ENCODE results near the gene GLRA1. TPM values are rescaled to one million over a fixed set of nuclear protein-coding genes. Genes with fewer than 3 reads are reported as not detected.

Gene GLRA1
- polyA plus RNA-seq, 3 donors: not detected

DNA sequence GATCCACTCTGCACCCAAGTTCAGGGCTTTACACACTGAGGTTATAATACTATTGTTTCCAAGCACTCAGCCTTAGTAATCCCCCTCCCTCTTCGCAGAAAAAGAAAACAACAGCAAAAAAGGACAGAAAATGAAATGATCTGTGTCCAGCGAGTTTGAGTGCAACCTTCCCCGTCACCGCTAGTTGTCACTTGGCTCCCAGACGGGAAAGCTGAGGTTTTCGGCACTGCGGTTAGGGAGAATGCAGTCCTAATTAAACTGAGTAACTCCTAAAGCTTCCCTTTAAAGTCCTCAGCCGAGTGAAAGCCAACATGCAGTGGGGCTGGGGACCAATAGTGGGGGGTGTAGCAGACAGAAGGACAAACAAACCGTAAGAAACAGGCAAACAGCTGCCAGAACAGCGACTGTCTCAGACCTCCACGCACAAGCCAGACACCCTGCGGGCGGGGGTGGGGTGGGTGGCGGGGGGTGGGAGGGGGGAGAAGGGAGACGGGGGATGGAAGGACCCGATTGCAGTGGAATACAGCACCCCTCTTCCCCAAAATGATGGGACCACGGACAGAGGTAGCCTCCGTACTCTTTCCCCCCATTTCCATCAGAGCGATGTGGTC is 680 bp downstream of the GLRA1 start:
- peak overlapping the region in 1 of 7 donors; percentile 77 for H3K27ac Mint-ChIP-seq
- Histone ChIP-seq H2AFZ (ENCODE audit: insufficient read depth, low read depth, low read length, poor library complexity, severe bottlenecking) (no peak overlapping the region), H3K27me3 (ENCODE audit: control insufficient read depth in 2 of 2, insufficient read depth in 2 of 2, low read length in 2 of 2) (peaks cover 2 to 20% of the 10 kb centered on the region in 2 donors), H3K4me2 (replicated peaks; ENCODE audit: extremely low read depth, low read length, poor library complexity, severe bottlenecking) (no peak overlapping the region), H3K79me2 (ENCODE audit: insufficient read depth, low read length) (no peaks in the 10 kb centered on the region), H3K27ac (ENCODE audit: low read depth in 1 of 2, low read length in 2 of 2) (no peak overlapping the region), H3K9ac (ENCODE audit: insufficient read depth, low read length, poor library complexity, severe bottlenecking) (no peak overlapping the region), H3K4me3 (replicated peaks in 1 of 3; ENCODE audit: low read depth in 2 of 3, low read length in 3 of 3) (no peak overlapping the region), H3K9me3 (replicated peaks in 1 of 2; ENCODE audit: control insufficient read depth in 1 of 2, insufficient read depth in 1 of 2, low read length in 2 of 2) (peaks cover 0 to 6% of the 10 kb centered on the region in 2 donors), H4K20me1 (ENCODE audit: insufficient read depth, low read length) (no peaks in the 10 kb centered on the region), H3K4me1 (ENCODE audit: control insufficient read depth in 1 of 2, insufficient read depth in 2 of 2, low read length in 2 of 2) (no peaks in the 10 kb centered on the region), H3K36me3 (replicated peaks in 1 of 2; ENCODE audit: control insufficient read depth in 1 of 2, insufficient read depth in 2 of 2, low read length in 2 of 2) (no peaks in the 10 kb centered on the region)
- H3K9me3 Mint-ChIP-seq: peaks cover 0 to 8% (median 3%) of the 10 kb centered on the region in 7 donors
- TF ChIP-seq, protein P1, sequence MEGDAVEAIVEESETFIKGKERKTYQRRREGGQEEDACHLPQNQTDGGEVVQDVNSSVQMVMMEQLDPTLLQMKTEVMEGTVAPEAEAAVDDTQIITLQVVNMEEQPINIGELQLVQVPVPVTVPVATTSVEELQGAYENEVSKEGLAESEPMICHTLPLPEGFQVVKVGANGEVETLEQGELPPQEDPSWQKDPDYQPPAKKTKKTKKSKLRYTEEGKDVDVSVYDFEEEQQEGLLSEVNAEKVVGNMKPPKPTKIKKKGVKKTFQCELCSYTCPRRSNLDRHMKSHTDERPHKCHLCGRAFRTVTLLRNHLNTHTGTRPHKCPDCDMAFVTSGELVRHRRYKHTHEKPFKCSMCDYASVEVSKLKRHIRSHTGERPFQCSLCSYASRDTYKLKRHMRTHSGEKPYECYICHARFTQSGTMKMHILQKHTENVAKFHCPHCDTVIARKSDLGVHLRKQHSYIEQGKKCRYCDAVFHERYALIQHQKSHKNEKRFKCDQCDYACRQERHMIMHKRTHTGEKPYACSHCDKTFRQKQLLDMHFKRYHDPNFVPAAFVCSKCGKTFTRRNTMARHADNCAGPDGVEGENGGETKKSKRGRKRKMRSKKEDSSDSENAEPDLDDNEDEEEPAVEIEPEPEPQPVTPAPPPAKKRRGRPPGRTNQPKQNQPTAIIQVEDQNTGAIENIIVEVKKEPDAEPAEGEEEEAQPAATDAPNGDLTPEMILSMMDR (IDR thresholded peaks at IDR 0.05): no peak
- intact Hi-C loops (cut with micrococcal nuclease): no loop called here
- no peak for DNase-seq
- peak overlapping the region in 1 of 2 donors; percentile 13 for H3K4me3 Mint-ChIP-seq
- H3K36me3 Mint-ChIP-seq: no peaks in the 10 kb centered on the region
- no peaks in the 10 kb centered on the region for H3K4me1 Mint-ChIP-seq
- WGBS (ENCODE audit: insufficient coverage): no CpG with 5 or more reads among the region's 19 CpGs
- peaks cover 10 to 18% (median 11%) of the 10 kb centered on the region in 3 donors for H3K27me3 Mint-ChIP-seq (ENCODE audit: low read depth in 3 of 3)

DNA sequence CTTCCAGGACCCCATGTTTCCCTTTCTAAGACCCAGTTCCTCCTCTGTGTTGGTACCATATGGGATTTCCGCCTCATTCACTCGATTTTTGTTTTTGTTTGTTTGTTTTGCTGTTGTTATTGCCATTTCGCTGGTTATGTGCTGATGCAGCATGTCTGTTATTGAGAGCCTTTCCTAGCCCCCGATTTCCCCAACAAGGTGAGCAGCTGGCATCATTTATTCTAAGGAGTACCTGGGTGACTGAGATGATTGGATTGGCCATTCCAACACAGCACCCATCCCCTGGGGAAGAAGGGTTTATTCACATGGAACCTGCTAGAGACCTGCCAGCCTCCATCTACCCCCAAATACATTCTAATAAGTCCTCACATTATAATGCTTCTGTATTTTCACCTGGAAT is 2.7 kb downstream of the GLRA1 start:
- peaks cover 10 to 18% (median 12%) of the 10 kb centered on the region in 3 donors for H3K27me3 Mint-ChIP-seq (ENCODE audit: low read depth in 3 of 3)
- intact Hi-C loops (cut with micrococcal nuclease): no loop called here

More for the DNA sequence above, 2.7 kb downstream of the GLRA1 start:
- Histone ChIP-seq H3K4me3 (replicated peaks in 1 of 3; ENCODE audit: low read depth in 2 of 3, low read length in 3 of 3) (no peak overlapping the region), H3K27me3 (ENCODE audit: control insufficient read depth in 2 of 2, insufficient read depth in 2 of 2, low read length in 2 of 2) (peaks cover 2 to 20% of the 10 kb centered on the region in 2 donors), H3K4me2 (replicated peaks; ENCODE audit: extremely low read depth, low read length, poor library complexity, severe bottlenecking) (no peak overlapping the region), H3K9me3 (replicated peaks in 1 of 2; ENCODE audit: control insufficient read depth in 1 of 2, insufficient read depth in 1 of 2, low read length in 2 of 2) (peaks cover 0 to 6% of the 10 kb centered on the region in 2 donors), H3K36me3 (replicated peaks in 1 of 2; ENCODE audit: control insufficient read depth in 1 of 2, insufficient read depth in 2 of 2, low read length in 2 of 2) (no peaks in the 10 kb centered on the region), H3K27ac (ENCODE audit: low read depth in 1 of 2, low read length in 2 of 2) (no peak overlapping the region), H3K4me1 (ENCODE audit: control insufficient read depth in 1 of 2, insufficient read depth in 2 of 2, low read length in 2 of 2) (no peaks in the 10 kb centered on the region), H3K9ac (ENCODE audit: insufficient read depth, low read length, poor library complexity, severe bottlenecking) (no peak overlapping the region), H4K20me1 (ENCODE audit: insufficient read depth, low read length) (no peaks in the 10 kb centered on the region), H3K79me2 (ENCODE audit: insufficient read depth, low read length) (no peaks in the 10 kb centered on the region), H2AFZ (ENCODE audit: insufficient read depth, low read depth, low read length, poor library complexity, severe bottlenecking) (no peak overlapping the region)
- no peak for DNase-seq
- H3K4me1 Mint-ChIP-seq: no peaks in the 10 kb centered on the region
- H3K36me3 Mint-ChIP-seq: no peaks in the 10 kb centered on the region
- peaks cover 0 to 6% (median 3%) of the 10 kb centered on the region in 7 donors for H3K9me3 Mint-ChIP-seq
- H3K4me3 Mint-ChIP-seq: no peak overlapping the region
- WGBS (ENCODE audit: insufficient coverage): 100% methylated on average over 1 of the region's 4 CpGs
- TF ChIP-seq, protein P1 (IDR thresholded peaks at IDR 0.05): no peak
- no peak overlapping the region for H3K27ac Mint-ChIP-seq
